T-helper 17 cell (primary cell): ENCODE data around the gene ITGAE. TPM values are rescaled to one million over a fixed set of nuclear protein-coding genes. Genes with fewer than 3 reads are reported as not detected.
"Not testable (repeated sequence)": the region's sequence is repeated elsewhere in the genome, so short reads cannot be mapped to it uniquely, and the experiment has no call there.

ENCODE experiments used
- ATAC-seq: fragments of 150-1000 bp; cut with Tn5 transposase; 2 replicates; pipeline ENCODE4 v1.10.0; 2021; ENCODE audit warnings: mild to moderate bottlenecking, moderate library complexity
- DNase-seq, 3 donors: peaks; one replicate each; pipeline versions ENCODE4 v3.0.0 to v3.0.0-alpha.2; 2020 to 2021
- H3K9me3 ChIP-seq: one replicate; pipeline ENCODE4 v1.7.0; 2013; ENCODE audit warnings: low read length, mild to moderate bottlenecking; ENCODE audit not compliant: control insufficient read depth, poor library complexity, severe bottlenecking
- H3K27ac Mint-ChIP-seq: one replicate; pipeline ENCODE4 v1.8.0; 2022; ENCODE audit warnings: mild to moderate bottlenecking, moderate library complexity, mixed read lengths
- H3K27me3 Mint-ChIP-seq: one replicate; pipeline ENCODE4 v1.8.0; 2022; ENCODE audit warnings: mixed read lengths
- H3K36me3 Mint-ChIP-seq: one replicate; pipeline ENCODE4 v1.8.0; 2022; ENCODE audit warnings: low read depth, mixed read lengths
- H3K4me1 Mint-ChIP-seq: one replicate; pipeline ENCODE4 v1.8.0; 2022; ENCODE audit warnings: mild to moderate bottlenecking, mixed read lengths
- H3K4me3 Mint-ChIP-seq: one replicate; pipeline ENCODE4 v1.8.0; 2022; ENCODE audit warnings: mild to moderate bottlenecking, moderate library complexity, mixed read lengths
- total RNA-seq, 4 donors: library from RNA in 2 of 4; stranded (reverse) in 2 of 4; gene quantifications; one replicate each; pipeline ENCODE4 v1.2.3 and lab custom pipeline; 2022 to 2026

The ITGAE gene
- total RNA-seq, 2 donors from 2014 or later, result 10.2 to 14.3 TPM

DNA sequence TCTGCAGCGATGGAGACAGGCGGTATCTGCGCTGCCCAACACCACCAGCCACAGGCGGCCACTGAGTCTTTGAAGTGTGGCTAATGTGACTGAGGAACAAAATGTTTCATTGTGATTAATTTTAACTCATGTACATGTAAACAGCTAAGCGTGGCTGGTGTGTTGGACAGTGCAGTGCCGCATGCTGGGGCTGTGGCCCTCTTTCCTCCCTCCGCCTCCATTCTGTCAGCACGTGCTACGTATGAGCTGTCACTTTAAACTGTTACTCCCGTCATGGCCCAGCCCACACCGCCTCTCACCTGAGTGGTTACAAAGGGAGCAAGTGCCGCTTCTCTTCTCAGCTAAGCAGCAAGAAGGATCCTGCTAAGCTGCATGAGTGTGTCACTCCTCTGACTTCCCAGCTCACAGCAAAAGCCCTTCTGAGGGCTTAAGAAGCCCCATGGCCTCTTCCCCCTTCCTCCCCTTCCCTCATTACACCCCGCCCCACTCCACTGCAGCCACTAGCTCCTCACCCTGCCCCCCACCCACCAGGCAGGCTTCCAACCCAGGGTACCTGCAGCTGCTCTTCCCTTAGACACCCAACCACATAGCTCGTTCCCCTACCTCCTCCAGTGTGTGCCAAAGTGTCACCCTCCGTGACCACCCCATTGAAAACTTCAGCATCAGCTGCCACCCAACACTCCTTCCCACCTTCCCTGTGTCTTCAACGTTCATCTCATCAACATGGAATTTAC is 62.3 kb downstream of the ITGAE start:
- ATAC-seq (peak; percentile 68), DNase-seq (peak in 2 of 3 donors; percentile 38 to 46)
- peak overlapping the region; percentile 79 for H3K4me3 Mint-ChIP-seq
- H3K9me3 ChIP-seq, result no peaks in the 10 kb centered on the region
- H3K4me1 Mint-ChIP-seq, result peaks cover 26% of the 10 kb centered on the region
- peak overlapping the region; percentile 87 for H3K27ac Mint-ChIP-seq
- H3K27me3 Mint-ChIP-seq, result no peaks in the 10 kb centered on the region
- no peaks in the 10 kb centered on the region for H3K36me3 Mint-ChIP-seq

DNA sequence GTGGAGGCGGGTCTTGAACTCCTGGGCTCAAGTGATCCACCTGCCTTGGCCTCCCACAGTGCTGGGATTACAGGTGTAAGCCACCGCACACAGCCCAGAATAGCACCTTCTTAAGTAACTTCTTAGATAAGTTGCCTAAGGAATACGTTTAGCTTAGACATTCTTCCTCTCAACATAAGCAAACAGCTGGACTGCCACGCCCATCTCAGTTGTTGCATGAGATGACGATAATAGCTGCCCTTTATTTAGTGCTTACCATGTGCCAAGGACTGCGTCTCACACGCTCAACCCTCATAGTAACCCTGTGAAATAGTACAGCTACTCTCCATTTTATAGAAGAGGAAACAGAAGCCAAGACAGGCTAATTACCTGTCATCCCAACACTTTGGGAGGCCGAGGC is 65.5 kb downstream of the ITGAE start:
- no peaks in the 10 kb centered on the region for H3K27me3 Mint-ChIP-seq
- no peak for ATAC-seq

DNA sequence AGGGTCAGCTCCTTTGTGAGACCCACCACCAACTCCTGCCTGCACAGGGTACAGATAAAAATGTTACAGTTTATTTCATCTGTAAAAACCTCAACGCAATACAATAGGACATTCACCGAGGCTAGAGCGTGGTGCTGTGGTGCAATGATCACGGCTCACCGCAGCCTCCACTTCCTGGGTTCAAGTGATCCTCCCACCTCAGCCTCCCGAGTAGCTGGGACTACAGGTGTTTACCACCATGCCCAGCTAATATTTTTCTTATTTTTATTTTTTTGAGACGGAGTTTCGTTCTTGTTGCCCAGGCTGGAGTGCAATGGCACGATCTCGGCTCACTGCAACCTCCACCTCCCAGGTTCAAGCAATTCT is 66.1 kb downstream of the ITGAE start:
- H3K27ac Mint-ChIP-seq, H3K36me3 Mint-ChIP-seq, H3K9me3 ChIP-seq: not testable (repeated sequence)

More for the DNA sequence above, 65.5 kb downstream of the ITGAE start:
- Mint-ChIP-seq H3K36me3 (no peaks in the 10 kb centered on the region), H3K27ac (no peak overlapping the region), H3K4me1 (peaks cover 23% of the 10 kb centered on the region), H3K4me3 (no peak overlapping the region)
- DNase-seq, result no peak
- no peaks in the 10 kb centered on the region for H3K9me3 ChIP-seq

DNA sequence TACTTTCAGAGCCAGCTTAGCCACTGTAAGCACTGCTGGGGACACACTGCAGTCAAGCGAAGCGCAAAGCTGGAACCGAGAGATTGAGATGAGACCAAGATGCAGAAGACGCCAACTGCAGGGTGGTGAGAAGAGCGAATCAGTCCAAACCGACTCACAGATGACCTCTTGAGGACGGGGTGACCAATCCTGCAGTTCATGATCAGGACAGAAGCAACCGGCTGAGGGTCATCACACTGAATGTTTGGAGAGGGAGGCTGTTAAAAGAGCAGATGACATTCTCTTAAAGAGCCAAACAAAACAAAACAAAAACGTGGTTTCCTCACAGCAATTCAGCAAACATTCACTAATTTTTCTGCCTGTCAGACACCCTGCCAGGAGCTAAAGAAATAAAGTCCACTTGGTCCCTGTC is 68.8 kb downstream of the ITGAE start:
- no peak for ATAC-seq
- H3K9me3 ChIP-seq, result no peaks in the 10 kb centered on the region

More for the DNA sequence above, 66.1 kb downstream of the ITGAE start:
- ATAC-seq, H3K4me3 Mint-ChIP-seq, DNase-seq, H3K27me3 Mint-ChIP-seq: not testable (repeated sequence)
- peaks cover 21% of the 10 kb centered on the region for H3K4me1 Mint-ChIP-seq

DNA sequence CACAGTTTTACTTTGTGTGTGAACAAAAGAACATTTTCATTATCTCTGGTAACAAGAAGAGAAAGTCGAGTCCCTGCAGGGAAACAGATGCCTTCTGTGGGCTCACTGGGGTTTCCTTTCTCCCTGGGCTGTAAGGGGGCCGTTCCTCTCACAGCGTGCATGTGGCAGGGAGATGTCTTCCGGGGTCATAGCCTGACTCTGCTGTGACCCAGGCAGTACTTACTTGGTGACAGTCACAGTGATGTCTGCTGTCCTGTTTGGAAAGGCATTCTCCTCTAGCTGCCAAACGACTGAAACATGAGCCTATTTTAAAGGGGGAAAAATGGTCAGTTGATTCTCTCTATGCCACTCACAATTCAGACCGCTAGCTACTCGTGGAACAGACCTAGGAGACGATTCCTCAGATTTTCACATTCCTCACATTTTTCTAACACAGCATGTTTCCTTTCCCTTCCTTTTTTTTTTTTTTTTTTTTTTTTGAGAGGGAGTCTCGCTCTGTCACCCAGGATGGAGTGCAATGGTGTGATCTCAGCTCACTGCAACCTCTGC is 70.0 kb downstream of the ITGAE start:
- Mint-ChIP-seq H3K27ac (no peak overlapping the region), H3K4me1 (no peaks in the 10 kb centered on the region), H3K4me3 (no peak overlapping the region), H3K27me3 (no peaks in the 10 kb centered on the region), H3K36me3 (no peaks in the 10 kb centered on the region)
- no peaks in the 10 kb centered on the region for H3K9me3 ChIP-seq
- no peak for ATAC-seq
- no peak for DNase-seq

More for the DNA sequence above, 68.8 kb downstream of the ITGAE start:
- Mint-ChIP-seq H3K4me1 (peaks cover 5% of the 10 kb centered on the region), H3K36me3 (no peaks in the 10 kb centered on the region), H3K27me3 (no peaks in the 10 kb centered on the region), H3K27ac (no peak overlapping the region), H3K4me3 (no peak overlapping the region)
- DNase-seq, result no peak

DNA sequence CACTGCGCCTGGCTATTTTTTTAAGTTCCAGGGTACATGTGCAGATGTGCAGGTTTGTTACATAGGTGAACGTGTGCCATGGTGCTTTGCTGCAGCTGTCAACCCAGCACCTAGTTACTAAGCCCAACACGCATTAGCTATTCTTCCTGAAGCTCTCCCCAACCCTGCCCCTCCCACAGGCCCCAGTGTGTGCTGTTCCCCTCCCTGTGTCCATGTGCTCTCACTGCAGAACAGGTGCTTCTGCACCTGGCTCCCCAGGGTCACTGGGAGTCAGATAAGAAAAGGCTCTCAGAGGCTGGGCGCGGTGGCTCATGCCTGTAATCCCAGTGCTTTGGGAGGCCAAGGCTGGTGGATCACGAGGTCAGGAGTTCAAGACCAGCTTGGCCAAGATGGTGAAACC is 71.1 kb downstream of the ITGAE start:
- Mint-ChIP-seq H3K27ac (no peak overlapping the region), H3K27me3 (no peaks in the 10 kb centered on the region), H3K4me3 (no peak overlapping the region), H3K36me3 (no peaks in the 10 kb centered on the region), H3K4me1 (no peaks in the 10 kb centered on the region)
- no peak for DNase-seq
- no peaks in the 10 kb centered on the region for H3K9me3 ChIP-seq
- no peak for ATAC-seq

DNA sequence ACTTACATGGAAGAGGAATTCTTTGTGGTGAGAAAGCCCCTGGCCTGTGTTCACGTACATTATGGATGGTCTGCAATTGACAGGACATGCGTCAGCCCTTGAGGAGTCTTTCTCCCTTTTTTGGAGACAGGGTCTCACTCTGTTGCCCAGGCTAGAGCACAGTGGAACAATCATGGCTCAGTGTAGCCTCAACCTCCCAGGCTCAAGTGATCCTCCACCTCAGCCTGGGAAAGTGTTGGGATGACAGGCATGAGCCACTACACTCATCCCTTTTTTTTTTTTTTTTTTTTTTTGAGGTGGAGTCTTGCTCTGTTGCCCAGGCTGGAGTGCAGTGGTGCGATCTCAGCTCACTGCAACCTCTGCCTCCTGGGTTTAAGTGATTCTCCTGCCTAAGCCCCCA is 72.9 kb downstream of the ITGAE start:
- H3K27ac Mint-ChIP-seq, H3K4me1 Mint-ChIP-seq, ATAC-seq, H3K4me3 Mint-ChIP-seq, H3K36me3 Mint-ChIP-seq, H3K27me3 Mint-ChIP-seq, H3K9me3 ChIP-seq, DNase-seq: not testable (repeated sequence)

DNA sequence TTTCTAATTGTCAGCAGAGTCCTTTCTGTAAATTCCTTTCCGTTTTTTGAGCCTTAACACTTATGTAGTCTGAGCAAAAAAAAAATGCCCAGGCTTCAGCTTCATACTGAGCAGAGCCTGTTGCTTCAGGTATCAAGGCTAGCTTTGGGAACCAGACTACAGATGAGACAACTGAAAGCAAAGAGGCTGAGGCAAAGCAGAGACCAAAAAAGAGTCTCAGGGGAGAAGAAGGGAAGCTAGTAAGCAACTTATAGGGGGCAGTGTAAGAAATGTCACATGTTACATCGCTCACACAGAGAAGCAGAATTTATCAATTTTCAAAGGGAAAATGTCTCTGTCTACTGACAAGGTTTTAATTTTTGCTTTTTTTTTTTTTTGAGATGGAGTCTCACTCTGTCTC is 73.9 kb downstream of the ITGAE start:
- Mint-ChIP-seq H3K4me3 (no peak overlapping the region), H3K27ac (no peak overlapping the region)

DNA sequence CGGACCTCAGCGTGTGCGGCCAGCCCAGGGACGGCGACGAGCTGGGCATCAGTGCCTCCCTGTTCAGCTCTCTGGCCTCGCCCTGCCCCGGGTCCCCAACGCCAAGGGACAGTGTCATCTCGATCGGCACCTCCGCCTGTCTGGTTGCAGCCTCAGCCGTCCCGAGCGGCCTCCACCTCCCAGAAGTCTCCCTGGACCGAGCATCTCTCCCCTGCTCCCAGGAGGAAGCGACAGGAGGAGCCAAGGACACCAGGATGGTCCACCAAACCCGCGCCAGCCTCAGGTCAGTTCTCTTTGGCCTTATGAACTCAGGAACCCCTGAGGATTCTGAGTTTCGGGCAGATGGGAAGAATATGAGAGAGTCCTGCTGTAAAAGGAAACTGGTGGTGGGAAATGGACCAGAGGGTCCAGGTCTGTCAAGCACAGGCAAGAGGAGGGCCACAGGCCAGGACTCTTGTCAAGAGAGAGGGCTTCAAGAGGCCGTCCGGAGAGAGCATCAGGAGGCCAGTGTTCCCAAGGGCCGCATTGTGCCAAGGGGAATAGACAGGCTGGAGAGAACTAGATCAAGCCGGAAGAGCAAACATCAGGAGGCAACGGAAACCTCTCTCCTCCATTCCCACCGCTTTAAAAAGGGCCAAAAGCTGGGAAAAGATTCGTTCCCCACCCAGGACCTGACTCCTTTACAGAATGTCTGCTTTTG is 76.5 kb downstream of the ITGAE start:
- no peaks in the 10 kb centered on the region for H3K9me3 ChIP-seq
- DNase-seq (no peak), ATAC-seq (no peak)
- Mint-ChIP-seq H3K4me1 (peaks cover 18% of the 10 kb centered on the region), H3K27me3 (no peaks in the 10 kb centered on the region), H3K27ac (no peak overlapping the region), H3K4me3 (peak overlapping the region; percentile 95), H3K36me3 (no peaks in the 10 kb centered on the region)

More for the DNA sequence above, 73.9 kb downstream of the ITGAE start:
- DNase-seq (no peak), ATAC-seq (no peak)
- no peaks in the 10 kb centered on the region for H3K9me3 ChIP-seq
- Mint-ChIP-seq H3K4me1 (peaks cover 12% of the 10 kb centered on the region), H3K36me3 (no peaks in the 10 kb centered on the region), H3K27me3 (no peaks in the 10 kb centered on the region)

DNA sequence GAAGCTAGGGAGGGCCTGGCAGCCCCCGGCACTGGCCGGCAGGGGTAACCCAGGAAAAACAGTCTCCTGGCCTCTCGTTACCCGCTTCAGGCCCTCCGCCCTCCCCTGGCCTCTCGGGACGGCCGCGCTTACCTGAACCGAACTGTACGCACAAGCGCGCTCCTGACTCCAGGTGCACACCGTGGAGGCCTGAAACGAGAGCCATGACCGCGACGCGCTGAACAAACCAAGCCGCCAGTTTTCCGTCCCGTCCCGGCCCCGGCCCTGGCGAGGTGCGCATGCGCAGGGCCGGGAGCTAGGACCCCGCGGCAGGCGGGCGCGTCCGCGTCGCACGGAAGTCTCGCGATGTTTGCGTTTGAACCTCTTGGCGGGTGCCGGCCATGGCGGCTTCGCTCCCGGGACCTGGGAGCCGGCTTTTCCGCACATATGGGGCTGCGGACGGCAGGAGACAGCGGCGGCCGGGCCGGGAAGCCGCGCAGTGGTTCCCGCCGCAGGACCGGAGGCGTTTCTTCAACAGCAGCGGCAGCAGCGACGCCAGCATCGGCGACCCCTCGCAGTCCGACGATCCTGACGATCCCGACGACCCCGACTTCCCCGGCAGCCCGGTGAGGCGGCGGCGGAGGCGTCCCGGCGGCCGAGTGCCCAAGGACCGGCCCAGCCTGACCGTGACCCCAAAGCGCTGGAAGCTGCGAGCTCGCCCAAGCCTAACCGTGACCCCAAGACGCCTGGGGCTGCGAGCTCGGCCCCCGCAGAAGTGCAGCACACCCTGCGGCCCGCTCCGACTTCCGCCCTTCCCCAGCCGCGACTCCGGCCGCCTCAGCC is 77.2 kb downstream of the ITGAE start, which contains the start of gene HASPIN:
Gene HASPIN, plus strand, starts transcription at position 348 of the 822 bp plus-strand sequence. Its CDS starts 33 bp downstream, at position 381.
- Mint-ChIP-seq H3K4me3 (peak within 1 kb of the TSS; percentile 95), H3K36me3 (no peaks in the 10 kb centered on the region), H3K27ac (peak within 1 kb of the TSS; percentile 92), H3K4me1 (peaks cover 18% of the 10 kb centered on the region), H3K27me3 (no peaks in the 10 kb centered on the region)
- ATAC-seq, result peak; percentile 93
- no peaks in the 10 kb centered on the region for H3K9me3 ChIP-seq
- peak; percentile 87 to 95 (median 94) for DNase-seq

DNA sequence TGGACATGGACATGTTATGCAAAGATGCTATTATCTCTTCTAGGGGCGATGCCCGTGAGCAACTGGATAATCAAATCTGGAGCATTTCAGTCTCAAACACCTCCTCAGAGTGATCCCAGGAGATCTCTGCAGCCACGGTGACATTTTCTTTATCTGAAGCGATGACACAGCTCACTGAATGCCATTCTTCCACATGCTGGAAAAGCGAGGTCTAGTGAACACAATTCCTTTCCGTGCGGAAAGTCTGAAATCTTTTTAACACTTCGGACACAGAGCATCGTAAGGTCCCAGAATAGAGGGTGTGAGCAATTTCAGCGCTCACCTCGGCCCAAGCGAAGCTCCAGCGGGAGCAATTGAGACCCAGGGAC is 77.8 kb downstream of the ITGAE start:
- ATAC-seq (peak; percentile 2), DNase-seq (no peak)

DNA sequence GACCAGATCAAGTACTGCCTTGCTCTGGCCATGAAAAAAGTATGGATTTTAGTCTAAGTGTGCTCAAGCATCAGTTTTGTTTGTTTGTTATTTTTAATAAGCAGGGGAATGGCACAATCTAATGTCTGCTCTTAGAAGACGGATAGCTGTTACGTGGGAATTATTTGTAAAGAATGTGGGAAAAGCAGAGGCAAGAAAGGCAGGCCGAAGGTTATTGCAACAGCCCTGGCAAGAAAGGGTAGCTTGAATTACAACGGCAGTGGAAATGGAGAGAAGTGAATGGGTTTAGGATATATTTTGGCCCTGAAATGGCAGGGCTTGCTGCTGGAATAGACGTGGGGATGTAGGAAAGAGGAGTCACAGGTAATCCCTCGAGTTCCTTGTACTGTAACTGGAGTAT is 78.3 kb downstream of the ITGAE start:
- Mint-ChIP-seq H3K27ac (peak overlapping the region; percentile 92), H3K27me3 (no peaks in the 10 kb centered on the region), H3K4me3 (peak overlapping the region; percentile 95), H3K36me3 (no peaks in the 10 kb centered on the region), H3K4me1 (peaks cover 18% of the 10 kb centered on the region)
- ATAC-seq (no peak), DNase-seq (no peak)
- no peaks in the 10 kb centered on the region for H3K9me3 ChIP-seq

More for the DNA sequence above, 77.8 kb downstream of the ITGAE start:
- H3K9me3 ChIP-seq, result no peaks in the 10 kb centered on the region
- peak overlapping the region; percentile 92 for H3K27ac Mint-ChIP-seq
- no peaks in the 10 kb centered on the region for H3K27me3 Mint-ChIP-seq
- peaks cover 18% of the 10 kb centered on the region for H3K4me1 Mint-ChIP-seq
- peak overlapping the region; percentile 95 for H3K4me3 Mint-ChIP-seq
- H3K36me3 Mint-ChIP-seq, result no peaks in the 10 kb centered on the region

DNA sequence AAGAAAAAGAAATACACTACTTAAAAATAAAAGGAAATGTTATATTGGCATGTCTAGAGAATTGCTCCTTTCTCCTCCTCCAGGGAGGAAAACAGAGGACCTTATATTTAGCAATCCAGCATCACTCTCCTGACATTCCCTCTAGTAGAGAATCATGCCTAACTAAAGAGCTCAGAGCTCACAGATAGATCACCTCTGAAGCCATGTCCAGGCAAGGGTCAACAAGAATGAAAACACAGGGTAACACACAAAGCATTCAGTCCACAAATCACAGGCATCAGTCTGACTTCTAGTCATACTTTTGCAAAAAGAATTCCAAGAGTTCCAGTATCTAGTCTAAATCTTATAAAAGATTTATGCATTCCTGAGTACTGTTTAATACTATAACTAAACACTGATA is 81.7 kb downstream of the ITGAE start:
- DNase-seq, result no peak
- no peak for ATAC-seq
- Mint-ChIP-seq H3K27ac (no peak overlapping the region), H3K27me3 (no peaks in the 10 kb centered on the region), H3K36me3 (peaks cover 4% of the 10 kb centered on the region), H3K4me3 (no peak overlapping the region), H3K4me1 (peaks cover 19% of the 10 kb centered on the region)
- no peaks in the 10 kb centered on the region for H3K9me3 ChIP-seq
